ENCODE data around the gene LHFPL3. TPM values are rescaled to one million over a fixed set of nuclear protein-coding genes. Genes with fewer than 3 reads are reported as not detected.
"Not testable (repeated sequence)": the region's sequence is repeated elsewhere in the genome, so short reads cannot be mapped to it uniquely, and the experiment has no call there.

Gene LHFPL3
- total RNA-seq, 2 donors from 2014 or later = not detected

GRCh38 chr7:104933521-104933988 lies 605.2 kb downstream of the LHFPL3 start:
- no peaks in the 10 kb centered on the region for H3K9me3 Mint-ChIP-seq
- ATAC-seq (replicated peaks) = no peak
- H3K36me3 Mint-ChIP-seq (ENCODE audit: low read depth) = no peaks in the 10 kb centered on the region
- H3K27ac Mint-ChIP-seq = no peak overlapping the region
- no peak overlapping the region for H3K4me3 Mint-ChIP-seq
- no peaks in the 10 kb centered on the region for H3K4me1 Mint-ChIP-seq
- H3K27me3 Mint-ChIP-seq = no peaks in the 10 kb centered on the region

DNA sequence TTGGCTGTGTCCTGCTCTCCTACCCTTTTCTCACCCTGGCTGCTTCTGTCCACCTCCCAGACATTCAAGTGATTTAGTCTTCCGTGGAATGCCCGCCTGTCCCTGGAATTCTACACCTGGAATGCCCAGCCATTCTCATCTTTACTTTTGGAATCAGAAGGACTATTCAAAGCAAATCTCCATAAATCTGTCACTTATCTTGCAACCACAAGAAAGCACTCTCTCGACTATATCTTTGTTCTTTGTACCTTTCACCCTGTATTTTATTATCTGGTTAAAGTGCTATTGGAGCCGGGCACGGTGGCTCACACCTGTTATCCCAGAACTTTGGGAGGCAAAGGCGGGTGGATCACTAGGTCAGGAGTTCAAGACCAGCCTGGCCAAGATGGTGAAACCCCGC lies 606.3 kb downstream of the LHFPL3 start:
- H3K27ac Mint-ChIP-seq = no peak overlapping the region
- no peaks in the 10 kb centered on the region for H3K27me3 Mint-ChIP-seq
- H3K9me3 Mint-ChIP-seq = no peaks in the 10 kb centered on the region

DNA sequence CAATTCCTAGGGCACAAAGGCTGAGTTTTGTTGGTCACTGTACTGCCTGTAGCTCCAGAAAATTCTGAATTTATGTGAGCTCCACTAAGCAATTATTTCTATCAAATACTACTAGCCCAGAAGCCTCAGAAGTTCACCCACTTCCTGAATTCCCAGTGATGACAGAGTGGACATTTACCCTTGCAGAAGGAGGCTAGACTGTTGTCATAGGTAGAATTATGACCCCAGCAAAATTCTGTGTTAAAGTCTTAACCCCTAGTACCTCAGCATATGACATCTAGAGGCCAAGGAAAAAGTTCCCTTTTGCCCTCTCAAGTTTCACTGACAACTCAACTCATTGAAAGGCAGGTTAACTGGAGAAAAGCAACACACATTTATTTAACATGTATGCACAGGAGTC lies 606.9 kb downstream of the LHFPL3 start:
- no peak for ATAC-seq (replicated peaks)
- H3K9me3 Mint-ChIP-seq = no peaks in the 10 kb centered on the region
- H3K36me3 Mint-ChIP-seq (ENCODE audit: low read depth) = no peaks in the 10 kb centered on the region
- no peak overlapping the region for H3K27ac Mint-ChIP-seq
- H3K4me3 Mint-ChIP-seq = no peak overlapping the region
- H3K27me3 Mint-ChIP-seq = no peaks in the 10 kb centered on the region
- no peaks in the 10 kb centered on the region for H3K4me1 Mint-ChIP-seq

More for the DNA sequence above, 606.3 kb downstream of the LHFPL3 start:
- Mint-ChIP-seq H3K36me3 (ENCODE audit: low read depth) (no peaks in the 10 kb centered on the region), H3K4me3 (no peak overlapping the region), H3K4me1 (no peaks in the 10 kb centered on the region)
- ATAC-seq (replicated peaks) = no peak

DNA sequence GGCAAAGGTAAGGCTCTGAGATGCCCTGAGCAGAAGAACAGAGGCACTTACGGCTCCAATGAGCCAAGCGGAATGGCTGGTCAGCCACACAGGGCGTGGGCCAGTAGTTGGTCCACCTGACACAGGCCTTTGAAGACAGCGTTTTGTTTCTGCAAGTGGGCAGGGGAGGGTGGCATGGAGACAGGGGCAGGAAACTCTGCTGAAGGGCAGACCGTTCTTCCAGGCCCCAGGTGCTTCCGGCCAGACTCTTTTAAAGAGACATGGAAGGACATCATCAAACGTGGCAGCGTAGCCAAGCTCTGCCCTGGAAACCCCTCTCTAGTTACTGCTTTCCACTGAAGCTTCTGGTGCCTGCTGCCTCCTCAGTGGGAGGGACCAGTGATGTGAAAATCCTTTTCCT lies 608.1 kb downstream of the LHFPL3 start:
- ATAC-seq (replicated peaks) = no peak
- Mint-ChIP-seq H3K4me3 (no peak overlapping the region), H3K27me3 (no peaks in the 10 kb centered on the region), H3K4me1 (peaks cover 8% of the 10 kb centered on the region), H3K9me3 (peaks cover 3% of the 10 kb centered on the region), H3K27ac (no peak overlapping the region), H3K36me3 (ENCODE audit: low read depth) (peaks cover 10% of the 10 kb centered on the region)

- not testable (repeated sequence) for H3K4me3 Mint-ChIP-seq; H3K27ac Mint-ChIP-seq; H3K27me3 Mint-ChIP-seq; ATAC-seq (replicated peaks); H3K9me3 Mint-ChIP-seq; H3K4me1 Mint-ChIP-seq
- peaks cover 19% of the 10 kb centered on the region for H3K36me3 Mint-ChIP-seq (ENCODE audit: low read depth)
Measured at GRCh38 chr7:104937489-104937888, 609.1 kb downstream of the LHFPL3 start.

DNA sequence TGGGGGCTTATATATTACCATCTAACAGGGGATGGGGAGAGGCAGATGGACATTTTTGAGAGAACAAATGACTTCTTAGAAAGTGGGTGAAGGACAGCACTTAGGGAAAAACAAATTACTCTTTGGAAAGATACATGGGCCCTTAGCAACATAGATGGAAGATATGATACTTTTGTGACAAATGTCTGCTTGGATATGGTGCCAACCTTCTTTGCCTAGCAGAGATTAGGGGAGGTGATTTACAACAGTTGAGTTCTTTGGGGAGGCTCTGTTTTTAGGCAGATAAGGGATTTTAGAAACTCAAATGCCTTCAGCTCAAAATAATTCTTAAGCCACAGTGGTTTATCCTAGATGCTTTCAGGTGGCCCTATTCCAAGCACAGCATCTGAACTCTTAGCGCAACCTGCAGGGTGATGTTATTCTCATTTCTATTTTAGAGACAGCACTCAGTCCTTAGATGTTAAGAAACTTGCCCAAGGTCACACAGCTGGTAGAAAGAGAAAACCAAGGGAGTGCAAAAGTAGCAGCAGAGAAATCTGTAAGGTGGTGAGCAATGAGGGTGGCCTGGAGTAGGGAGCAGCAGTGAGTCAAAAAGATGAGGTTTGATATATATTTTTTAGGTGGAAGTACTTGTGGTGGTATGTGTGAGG lies 610.5 kb downstream of the LHFPL3 start:
- Mint-ChIP-seq H3K27me3 (no peaks in the 10 kb centered on the region), H3K4me1 (peaks cover 16% of the 10 kb centered on the region), H3K4me3 (no peak overlapping the region), H3K36me3 (ENCODE audit: low read depth) (peaks cover 33% of the 10 kb centered on the region), H3K27ac (no peak overlapping the region), H3K9me3 (peaks cover 3% of the 10 kb centered on the region)
- no peak for ATAC-seq (replicated peaks)

DNA sequence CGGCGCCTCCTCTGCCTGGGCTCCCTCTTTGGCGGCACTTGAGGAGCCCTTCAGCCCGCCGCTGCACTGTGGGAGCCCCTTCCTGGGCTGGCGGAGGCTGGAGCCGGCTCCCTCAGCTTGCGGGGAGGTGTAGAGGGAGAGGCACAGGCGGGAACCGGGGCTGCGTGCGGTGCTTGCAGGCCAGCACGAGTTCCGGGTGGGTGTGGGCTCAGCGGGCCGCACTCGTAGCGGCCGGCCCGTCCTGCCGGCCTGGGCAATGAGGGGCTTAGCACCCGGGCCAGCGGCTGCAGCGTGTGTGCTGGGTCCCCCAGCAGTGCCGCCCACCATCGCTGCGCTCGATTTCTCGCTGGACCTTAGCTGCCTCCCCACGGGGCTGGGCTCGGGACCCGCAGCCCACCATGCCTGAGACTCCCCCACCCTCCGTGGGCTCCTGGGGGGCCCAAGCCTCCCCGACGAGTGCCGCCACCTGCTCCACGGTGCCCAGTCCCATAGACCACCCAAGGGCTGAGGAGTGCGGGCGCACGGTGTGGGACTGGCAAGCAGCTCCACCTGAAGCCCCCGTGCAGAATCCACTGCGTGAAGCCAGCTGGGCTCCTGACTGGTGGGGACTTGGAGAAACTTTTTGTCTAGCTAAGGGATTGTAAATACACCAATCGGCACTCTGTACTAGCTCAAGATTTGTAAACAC lies 611.8 kb downstream of the LHFPL3 start:
- H3K9me3 Mint-ChIP-seq = peaks cover 3% of the 10 kb centered on the region
- H3K27ac Mint-ChIP-seq = peak overlapping the region; percentile 100
- peak overlapping the region; percentile 97 for H3K4me3 Mint-ChIP-seq
- no peak for ATAC-seq (replicated peaks)
- H3K27me3 Mint-ChIP-seq = no peaks in the 10 kb centered on the region
- H3K4me1 Mint-ChIP-seq = peaks cover 19% of the 10 kb centered on the region
- peaks cover 46% of the 10 kb centered on the region for H3K36me3 Mint-ChIP-seq (ENCODE audit: low read depth)

- H3K36me3 Mint-ChIP-seq (ENCODE audit: low read depth) = peaks cover 74% of the 10 kb centered on the region
- peak; percentile 51 for ATAC-seq (replicated peaks)
- peak overlapping the region; percentile 100 for H3K27ac Mint-ChIP-seq
- peaks cover 3% of the 10 kb centered on the region for H3K9me3 Mint-ChIP-seq
- no peaks in the 10 kb centered on the region for H3K27me3 Mint-ChIP-seq
- H3K4me3 Mint-ChIP-seq = peak overlapping the region; percentile 97
- H3K4me1 Mint-ChIP-seq = peaks cover 19% of the 10 kb centered on the region
Measured at GRCh38 chr7:104943502-104944343, 615.3 kb downstream of the LHFPL3 start.

- Mint-ChIP-seq H3K36me3 (ENCODE audit: low read depth) (peaks cover 80% of the 10 kb centered on the region), H3K4me3 (peak overlapping the region; percentile 97), H3K27ac (peak overlapping the region; percentile 100), H3K4me1 (peaks cover 19% of the 10 kb centered on the region), H3K9me3 (peaks cover 3% of the 10 kb centered on the region), H3K27me3 (no peaks in the 10 kb centered on the region)
- no peak for ATAC-seq (replicated peaks)
Measured at GRCh38 chr7:104945599-104945956, 617.2 kb downstream of the LHFPL3 start.

DNA sequence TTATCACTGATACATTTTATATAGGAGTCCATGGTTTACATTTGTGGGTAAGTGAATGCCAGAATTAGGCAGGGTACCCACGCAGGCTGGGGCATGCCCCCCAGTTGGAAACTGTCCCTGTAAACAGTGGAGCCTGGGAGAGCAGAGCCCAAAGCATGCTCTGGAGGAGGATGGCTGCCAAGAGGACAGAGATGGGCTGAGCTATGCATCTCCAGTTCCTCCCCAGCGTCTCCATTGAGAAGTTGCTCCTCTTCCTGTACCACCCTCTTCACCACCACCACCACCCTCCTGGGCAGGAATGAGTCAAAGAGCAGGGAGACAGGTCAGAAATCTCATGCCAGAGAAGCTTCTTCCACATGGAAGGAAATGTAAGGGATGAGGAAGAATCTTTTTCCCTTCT lies 617.9 kb downstream of the LHFPL3 start:
- Mint-ChIP-seq H3K4me3 (peak overlapping the region; percentile 97), H3K27ac (peak overlapping the region; percentile 100), H3K4me1 (peaks cover 13% of the 10 kb centered on the region), H3K36me3 (ENCODE audit: low read depth) (peaks cover 80% of the 10 kb centered on the region), H3K27me3 (no peaks in the 10 kb centered on the region), H3K9me3 (no peaks in the 10 kb centered on the region)
- ATAC-seq (replicated peaks) = no peak

DNA sequence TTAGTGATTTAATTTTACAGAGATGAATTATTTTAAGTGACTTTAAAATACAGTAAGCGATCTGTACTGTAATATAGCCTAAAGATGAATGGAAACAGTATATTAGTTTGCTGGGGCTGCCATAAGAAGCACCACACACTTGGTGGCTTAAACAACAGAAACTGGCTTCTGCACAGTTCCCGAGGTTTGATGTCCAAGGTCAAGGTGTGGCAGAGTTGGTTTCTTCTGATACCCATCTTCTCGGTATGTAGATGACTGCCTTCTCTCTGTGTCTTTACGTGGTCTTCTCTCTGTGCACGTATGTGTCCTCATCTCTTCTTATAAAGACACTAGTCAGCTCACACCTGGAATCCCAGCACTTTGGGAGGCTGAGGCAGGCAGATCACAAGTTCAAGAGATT lies 621.6 kb downstream of the LHFPL3 start:
- peaks cover 62% of the 10 kb centered on the region for H3K36me3 Mint-ChIP-seq (ENCODE audit: low read depth)
- ATAC-seq (replicated peaks) = no peak
- H3K4me1 Mint-ChIP-seq = peaks cover 6% of the 10 kb centered on the region
- no peaks in the 10 kb centered on the region for H3K9me3 Mint-ChIP-seq
- no peak overlapping the region for H3K4me3 Mint-ChIP-seq
- no peaks in the 10 kb centered on the region for H3K27me3 Mint-ChIP-seq
- H3K27ac Mint-ChIP-seq = no peak overlapping the region

DNA sequence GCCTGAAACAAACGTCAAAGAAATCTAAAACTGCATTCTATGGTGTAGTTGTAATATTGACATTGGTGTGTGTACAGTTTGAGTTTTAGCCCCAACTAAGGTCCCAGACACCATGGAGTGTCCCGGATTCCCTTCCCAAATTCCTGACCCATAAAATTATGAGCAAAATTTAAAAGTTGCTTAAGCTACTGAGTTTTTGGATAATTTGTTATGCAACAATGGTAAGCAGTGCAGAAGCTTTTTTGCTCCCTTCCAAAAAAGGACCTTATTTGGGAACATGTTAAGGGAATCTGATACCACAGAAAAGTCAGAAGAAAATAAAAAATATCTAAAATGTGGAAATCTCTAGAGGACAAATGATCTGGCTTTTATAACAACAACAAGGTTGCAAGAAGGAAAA lies 622.4 kb downstream of the LHFPL3 start:
- H3K4me3 Mint-ChIP-seq = no peak overlapping the region
- peaks cover 11% of the 10 kb centered on the region for H3K4me1 Mint-ChIP-seq
- no peaks in the 10 kb centered on the region for H3K27me3 Mint-ChIP-seq
- H3K36me3 Mint-ChIP-seq (ENCODE audit: low read depth) = peaks cover 62% of the 10 kb centered on the region
- no peak for ATAC-seq (replicated peaks)
- H3K27ac Mint-ChIP-seq = no peak overlapping the region
- H3K9me3 Mint-ChIP-seq = no peaks in the 10 kb centered on the region

GRCh38 chr7:104951546-104951945 lies 623.1 kb downstream of the LHFPL3 start:
- Mint-ChIP-seq H3K4me3 (peak overlapping the region; percentile 7), H3K4me1 (peaks cover 15% of the 10 kb centered on the region), H3K27ac (no peak overlapping the region), H3K9me3 (no peaks in the 10 kb centered on the region), H3K27me3 (no peaks in the 10 kb centered on the region), H3K36me3 (ENCODE audit: low read depth) (peaks cover 61% of the 10 kb centered on the region)
- ATAC-seq (replicated peaks) = peak; percentile 54

DNA sequence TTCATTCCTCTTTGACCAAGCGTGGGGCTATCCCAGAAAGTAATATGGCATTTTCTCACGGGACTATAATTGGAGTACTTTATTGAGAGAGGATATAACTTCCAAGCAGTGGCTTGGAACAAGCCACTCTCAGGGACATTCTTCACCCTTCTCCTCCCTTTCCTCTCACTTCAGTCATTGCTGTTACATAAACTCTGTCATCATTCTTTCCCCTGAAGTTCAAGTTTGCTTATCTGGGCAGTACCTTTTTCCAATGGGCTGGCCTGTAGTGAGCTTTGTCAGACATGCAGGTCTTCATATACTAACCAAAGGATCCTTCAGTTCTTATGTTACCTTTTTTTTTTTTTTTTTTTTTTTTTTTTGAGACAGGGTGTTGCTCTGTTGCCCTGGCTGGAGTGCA lies 626.9 kb downstream of the LHFPL3 start:
- Mint-ChIP-seq H3K9me3 (no peaks in the 10 kb centered on the region), H3K36me3 (ENCODE audit: low read depth) (peaks cover 61% of the 10 kb centered on the region), H3K27ac (peak overlapping the region; percentile 100), H3K4me3 (peak overlapping the region; percentile 77), H3K27me3 (no peaks in the 10 kb centered on the region), H3K4me1 (peaks cover 26% of the 10 kb centered on the region)
- ATAC-seq (replicated peaks) = peak; percentile 6
